ENCODE data around the gene DNAH2. TPM values are rescaled to one million over a fixed set of nuclear protein-coding genes. Genes with fewer than 3 reads are reported as not detected.

Gene DNAH2
- total RNA-seq, 1 experiment from 2014 or later, result not detected

GRCh38 chr17:7719661-7720060, 2.1 kb downstream of the DNAH2 start:
- DNase-seq (ENCODE audit: low read depth), result no peak

- DNase-seq (ENCODE audit: low read depth), result peak; percentile 29
Observed at GRCh38 chr17:7720125-7720524, 2.6 kb downstream of the DNAH2 start.

- DNase-seq (ENCODE audit: low read depth), result no peak
Observed at GRCh38 chr17:7721612-7722011, 4.1 kb downstream of the DNAH2 start.

GRCh38 chr17:7727886-7728285, 10.3 kb downstream of the DNAH2 start:
- DNase-seq (ENCODE audit: low read depth), result no peak

GRCh38 chr17:7729816-7730215, 12.3 kb downstream of the DNAH2 start:
- DNase-seq (ENCODE audit: low read depth), result no peak

GRCh38 chr17:7732981-7733539, 15.5 kb downstream of the DNAH2 start:
- no peak for DNase-seq (ENCODE audit: low read depth)

GRCh38 chr17:7737601-7738000, 20.1 kb downstream of the DNAH2 start:
- no peak for DNase-seq (ENCODE audit: low read depth)

- no peak for DNase-seq (ENCODE audit: low read depth)
Observed at GRCh38 chr17:7739746-7740145, 22.2 kb downstream of the DNAH2 start.

- DNase-seq (ENCODE audit: low read depth), result no peak
Observed at GRCh38 chr17:7740481-7741001, 23.0 kb downstream of the DNAH2 start.

GRCh38 chr17:7742729-7743128, 25.2 kb downstream of the DNAH2 start:
- DNase-seq (ENCODE audit: low read depth), result no peak

GRCh38 chr17:7744416-7744815, 26.9 kb downstream of the DNAH2 start:
- no peak for DNase-seq (ENCODE audit: low read depth)

- DNase-seq (ENCODE audit: low read depth), result peak; percentile 82
Observed at GRCh38 chr17:7745748-7746470, 28.4 kb downstream of the DNAH2 start.

GRCh38 chr17:7747635-7748071, 30.1 kb downstream of the DNAH2 start:
- DNase-seq (ENCODE audit: low read depth), result peak; percentile 49

- no peak for DNase-seq (ENCODE audit: low read depth)
Observed at GRCh38 chr17:7748076-7748775, 30.7 kb downstream of the DNAH2 start.

- peak; percentile 89 for DNase-seq (ENCODE audit: low read depth)
Observed at GRCh38 chr17:7750321-7750821, 32.8 kb downstream of the DNAH2 start.

GRCh38 chr17:7754656-7755055, 37.1 kb downstream of the DNAH2 start:
- no peak for DNase-seq (ENCODE audit: low read depth)

- no peak for DNase-seq (ENCODE audit: low read depth)
Observed at GRCh38 chr17:7755095-7755890, 37.7 kb downstream of the DNAH2 start.

- no peak for DNase-seq (ENCODE audit: low read depth)
Observed at GRCh38 chr17:7756968-7757367, 39.4 kb downstream of the DNAH2 start.

- no peak for DNase-seq (ENCODE audit: low read depth)
Observed at GRCh38 chr17:7763919-7764318, 46.4 kb downstream of the DNAH2 start.

GRCh38 chr17:7767004-7767403, 49.5 kb downstream of the DNAH2 start:
- DNase-seq (ENCODE audit: low read depth), result no peak

GRCh38 chr17:7767405-7768021, 50.0 kb downstream of the DNAH2 start:
- DNase-seq (ENCODE audit: low read depth), result no peak
